Measurements from ENCODE around the gene SPOCK3.
"Not testable (repeated sequence)": the region's sequence is repeated elsewhere in the genome, so short reads cannot be mapped to it uniquely, and the experiment has no call there.

Gene SPOCK3

DNA sequence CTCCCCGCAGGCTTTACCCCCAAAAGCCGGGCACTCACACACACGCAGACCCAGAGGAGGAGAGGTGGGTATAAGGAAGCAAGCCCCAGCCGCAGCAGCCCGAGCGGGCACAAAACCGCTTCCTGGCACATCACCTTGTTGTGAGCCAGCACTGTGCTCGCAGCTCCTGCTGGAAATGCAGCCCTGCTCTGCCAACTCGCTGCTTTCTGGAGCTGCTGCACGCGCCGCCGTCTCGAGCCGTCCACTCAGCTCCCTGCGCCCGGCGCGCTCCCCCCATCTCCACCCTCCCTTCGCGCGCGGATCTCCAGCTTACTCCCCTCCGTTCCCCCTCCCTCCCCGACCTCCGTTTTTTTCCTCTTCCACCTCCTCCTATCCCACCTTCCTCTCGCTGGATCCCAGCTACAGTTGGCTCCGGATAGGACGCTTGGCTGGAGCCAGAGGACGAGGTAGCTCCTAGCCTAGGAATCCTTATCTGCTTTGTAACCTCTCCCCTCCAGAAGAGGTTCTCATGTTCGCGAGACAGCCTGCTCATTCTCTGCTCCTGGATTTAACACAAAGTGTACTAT is at the start of gene SPOCK3:
Gene SPOCK3 (minus strand): TSS at position 179 of the 566 bp plus-strand sequence.
- no peak for DNase-seq (ENCODE audit: low read depth in 3 of 3)

DNA sequence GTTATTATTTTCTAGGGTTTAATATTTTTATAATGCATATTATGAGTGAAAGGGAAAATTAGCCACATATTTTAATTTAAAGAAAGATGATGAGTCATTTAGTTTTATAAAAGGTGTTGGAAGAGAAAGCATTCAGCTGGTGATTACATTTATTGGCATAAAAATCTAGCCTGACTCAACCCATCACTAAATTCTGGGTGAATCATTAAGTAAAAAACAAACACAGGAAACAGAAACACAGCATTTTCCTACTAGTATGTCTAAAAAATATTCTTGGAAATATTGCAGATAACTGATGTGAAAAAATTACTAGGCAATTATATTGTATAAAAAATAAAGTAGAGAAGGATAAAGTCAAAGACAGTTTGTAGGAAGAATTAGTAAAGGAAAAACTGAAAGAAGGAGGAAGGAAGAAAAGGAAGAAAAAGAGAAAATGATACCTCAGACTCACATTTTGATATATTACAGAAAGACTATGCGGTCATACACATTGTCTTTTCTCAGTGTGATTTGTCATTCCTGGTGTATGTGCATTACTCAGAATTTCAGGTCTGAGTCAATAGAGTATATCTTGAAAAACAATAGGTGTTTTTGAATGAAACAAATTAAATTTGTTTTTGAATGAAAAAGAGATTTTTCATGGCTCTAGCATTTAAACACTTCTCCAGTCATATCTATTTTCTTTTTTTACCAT is 48.0 kb upstream of the SPOCK3 start:
- no peak for DNase-seq (ENCODE audit: low read depth in 3 of 3)

DNA sequence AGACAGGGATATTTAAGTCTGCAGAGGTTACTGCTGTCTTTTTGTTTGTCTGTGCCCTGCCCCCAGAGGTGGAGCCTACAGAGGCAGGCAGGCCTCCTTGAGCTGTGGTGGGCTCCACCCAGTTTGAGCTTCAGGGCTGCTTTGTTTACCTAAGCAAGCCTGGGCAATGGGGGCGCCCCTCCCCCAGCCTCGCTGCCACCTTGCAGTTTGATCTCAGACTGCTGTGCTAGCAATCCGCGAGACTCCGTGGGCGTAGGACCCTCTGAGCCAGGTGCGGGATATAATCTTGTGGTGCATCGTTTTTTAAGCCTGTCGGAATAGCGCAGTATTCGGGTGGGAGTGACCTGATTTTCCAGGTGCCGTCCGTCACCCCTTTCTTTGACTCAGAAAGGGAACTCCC is 47.3 kb upstream of the SPOCK3 start:
- DNase-seq (ENCODE audit: low read depth in 3 of 3), result not testable (repeated sequence)

DNA sequence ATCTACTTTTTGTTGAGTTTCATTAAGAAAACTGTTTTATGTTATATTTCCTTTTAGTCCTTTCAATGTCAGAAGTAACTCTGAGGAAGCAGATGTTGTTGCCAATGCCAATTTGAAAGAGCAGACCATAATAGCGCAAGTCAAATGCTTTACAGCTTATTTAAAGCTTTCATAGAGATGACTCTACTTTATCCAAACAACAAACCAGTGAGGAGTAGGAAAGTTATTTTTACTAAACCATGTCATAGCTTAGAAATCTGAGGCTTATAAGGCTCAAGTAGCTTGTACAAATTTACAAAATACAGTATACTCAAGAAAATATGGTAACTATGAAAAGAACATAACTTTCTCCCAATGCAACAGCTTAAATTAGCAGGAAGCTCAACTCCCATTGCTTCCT is 40.1 kb upstream of the SPOCK3 start:
- DNase-seq (ENCODE audit: low read depth in 3 of 3), result no peak

DNA sequence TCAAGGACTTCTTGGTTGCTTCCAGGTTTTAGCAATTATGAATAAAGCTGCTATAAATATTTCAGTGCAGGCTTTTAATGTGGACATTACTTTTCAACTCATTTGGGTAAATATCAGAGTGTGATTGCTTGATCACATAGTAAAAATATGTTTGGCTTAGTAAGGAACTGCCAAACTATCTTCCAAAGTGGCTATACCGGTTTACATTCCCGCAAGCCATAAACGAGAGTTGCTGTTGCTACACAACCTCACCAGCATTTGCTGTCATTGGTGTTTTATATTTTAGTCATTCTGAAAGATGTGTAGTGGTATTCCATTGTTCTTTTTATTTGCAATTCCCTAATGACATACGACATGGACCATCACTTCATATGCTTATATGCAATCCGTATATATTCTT is 30.9 kb upstream of the SPOCK3 start:
- DNase-seq (ENCODE audit: low read depth in 3 of 3), result no peak

DNA sequence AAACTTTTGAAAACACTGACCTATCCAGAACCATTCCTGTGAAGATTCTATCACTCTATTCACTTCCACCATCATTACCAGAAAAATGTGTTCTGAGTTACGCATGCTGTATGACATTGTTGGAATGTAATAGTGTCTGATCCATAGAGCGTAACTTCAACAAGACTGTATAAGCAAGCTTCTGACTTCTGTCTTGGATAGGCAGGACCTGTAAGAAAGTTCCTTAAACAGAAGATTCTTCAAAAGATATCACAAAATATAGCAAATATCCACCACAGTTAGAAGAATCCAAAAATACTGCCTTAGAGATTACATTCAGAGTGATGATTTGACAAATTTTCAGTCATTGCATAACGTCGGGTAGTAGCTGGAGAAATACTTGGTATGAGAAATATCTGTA is 14.0 kb upstream of the SPOCK3 start:
- no peak for DNase-seq (ENCODE audit: low read depth in 3 of 3)

DNA sequence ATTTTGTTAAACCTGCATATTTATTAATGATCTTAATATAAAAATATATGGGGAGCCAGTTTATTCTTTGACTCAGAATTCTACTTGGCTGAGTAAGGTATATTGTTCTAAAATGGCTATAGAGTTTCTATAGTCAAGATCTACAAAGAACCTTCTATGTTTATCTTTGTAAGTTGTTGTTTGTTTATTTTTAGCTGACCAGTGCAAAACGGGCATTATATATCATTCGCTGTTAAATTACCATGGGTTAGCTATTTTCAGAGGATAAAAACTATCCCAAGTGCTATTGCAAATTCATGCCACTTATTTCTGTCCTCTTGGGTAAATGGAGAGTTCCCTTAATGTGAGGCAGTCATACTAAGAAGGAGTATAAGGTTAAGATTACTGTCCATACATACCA is 5.3 kb upstream of the SPOCK3 start:
- no peak for DNase-seq (ENCODE audit: low read depth in 3 of 3)

DNA sequence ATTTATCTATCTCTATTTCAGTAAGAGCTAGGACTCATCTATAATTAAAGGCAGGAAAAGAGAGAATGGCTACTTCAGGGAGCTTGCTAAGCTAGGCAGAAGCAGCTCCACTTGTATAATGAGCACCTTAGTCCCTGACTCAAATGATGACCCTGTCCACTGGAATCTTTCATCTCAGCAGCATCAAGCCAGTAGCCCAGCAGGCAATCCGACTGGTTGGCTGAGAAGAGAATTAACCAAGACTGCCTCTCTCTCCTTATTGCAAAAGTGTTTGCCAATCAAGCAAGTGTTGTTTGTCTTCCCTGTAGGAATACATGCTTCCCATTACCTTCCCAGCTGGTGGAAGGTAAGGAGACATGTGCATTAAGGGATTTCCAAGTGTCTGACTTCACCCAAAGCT is 3.9 kb upstream of the SPOCK3 start:
- no peak for DNase-seq (ENCODE audit: low read depth in 3 of 3)

DNA sequence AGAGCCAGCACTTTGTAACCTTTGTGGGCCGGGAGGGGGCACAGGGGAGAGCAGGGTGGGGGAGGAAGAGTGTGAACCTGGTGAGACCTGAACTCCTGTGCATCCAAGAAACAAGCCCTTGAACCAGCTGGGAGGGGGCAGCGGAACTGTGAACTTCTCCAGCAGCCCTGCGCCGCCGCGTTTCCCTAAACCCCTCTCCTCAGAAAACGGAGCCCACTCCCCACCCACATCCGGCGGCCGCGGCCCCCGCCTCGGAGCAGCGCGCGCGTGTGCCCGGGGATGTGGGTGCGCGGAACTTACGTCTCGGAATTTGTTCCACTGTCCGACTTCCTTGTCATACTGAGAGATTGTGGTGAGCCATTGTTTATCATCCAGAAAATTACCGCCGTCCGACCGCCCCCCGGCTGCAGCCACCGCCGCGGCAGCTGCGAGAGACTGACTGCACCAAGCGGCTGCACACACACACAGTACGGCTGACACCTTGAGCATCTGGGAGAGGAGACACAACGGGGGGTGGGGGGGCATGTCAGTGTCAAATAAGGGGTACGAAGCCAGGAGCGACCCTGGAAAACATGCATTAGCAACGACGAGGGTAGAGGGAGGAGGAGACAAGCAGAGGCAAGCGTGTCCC is 494 bp downstream of the SPOCK3 start:
- no peak for DNase-seq (ENCODE audit: low read depth in 3 of 3)

DNA sequence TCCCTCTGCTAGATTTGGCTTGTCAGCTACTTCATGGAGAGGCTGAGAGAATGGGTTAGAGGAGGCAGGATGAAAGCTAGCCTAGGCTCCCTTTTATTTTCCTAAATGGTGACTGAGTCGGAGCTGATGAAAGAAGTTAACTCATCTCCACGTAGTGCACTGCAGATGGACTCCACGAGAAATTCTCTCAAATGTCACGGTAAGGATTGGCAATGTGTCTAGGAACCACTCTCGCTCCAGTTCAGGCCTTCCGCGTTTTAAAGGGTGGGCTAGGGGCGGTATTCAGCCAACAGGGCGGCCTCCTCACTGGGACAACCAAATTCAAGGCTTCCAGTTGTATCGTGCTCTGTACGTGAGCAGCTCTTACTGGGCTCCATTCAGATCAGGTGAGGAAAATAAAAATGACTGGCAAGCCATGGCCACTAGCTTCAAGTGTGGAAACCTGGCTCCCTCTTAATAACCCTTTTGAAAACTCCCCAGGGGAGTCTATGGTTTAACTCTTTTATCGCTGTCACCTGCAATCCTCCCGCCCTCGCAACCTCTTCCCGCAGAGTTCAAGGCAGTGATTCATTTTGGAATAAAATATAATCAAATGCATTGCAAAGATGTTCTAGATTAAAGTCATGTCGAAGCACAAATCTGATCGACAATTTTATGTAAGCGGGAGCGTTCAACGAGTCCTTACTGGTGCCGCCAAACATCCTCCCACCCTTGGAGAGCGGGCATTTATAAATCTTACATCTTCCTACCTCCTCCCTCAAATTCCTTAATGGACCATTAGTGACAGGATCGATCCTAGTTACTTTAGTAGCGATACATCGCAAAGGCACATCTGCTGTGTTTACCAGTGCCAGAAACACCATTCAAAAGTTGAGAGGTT is 1.2 kb downstream of the SPOCK3 start:
- DNase-seq (ENCODE audit: low read depth in 3 of 3), result no peak

DNA sequence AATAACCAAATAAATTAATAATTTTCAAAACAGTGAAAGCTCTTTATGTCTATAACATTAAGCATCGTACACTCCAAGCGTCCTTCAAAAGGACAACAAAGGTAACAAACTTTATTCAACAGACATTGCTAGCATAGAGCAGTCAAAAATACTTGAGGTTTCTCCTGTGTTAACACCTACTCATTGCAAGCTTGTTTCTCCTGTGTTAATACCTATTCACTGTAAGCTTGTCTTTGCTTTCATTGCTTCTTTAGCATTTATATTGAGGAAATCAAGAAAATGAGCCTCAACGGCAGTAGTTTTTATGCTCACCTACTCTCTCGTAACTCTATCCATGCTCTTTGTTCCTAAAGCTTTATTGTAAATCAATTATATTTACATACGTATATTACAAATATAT is 3.5 kb downstream of the SPOCK3 start:
- DNase-seq (ENCODE audit: low read depth in 3 of 3), result no peak

DNA sequence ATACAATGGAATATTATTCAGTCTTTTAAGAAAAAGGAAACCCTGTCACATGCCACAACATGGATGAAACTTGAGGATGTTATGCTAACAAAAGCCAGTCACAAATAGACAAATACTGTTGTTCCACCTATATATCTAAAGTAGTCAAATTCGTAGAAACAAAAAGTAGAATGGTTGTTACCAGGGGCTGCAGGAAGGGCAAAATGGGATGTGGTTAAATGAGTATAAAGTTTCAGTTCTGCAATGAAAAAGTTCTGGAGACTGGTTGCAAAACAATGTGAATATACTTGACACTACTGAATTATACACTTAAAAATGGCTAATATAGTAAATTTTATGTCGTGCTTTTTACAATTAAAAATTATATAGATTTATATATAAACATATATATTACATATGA is 12.2 kb downstream of the SPOCK3 start:
- DNase-seq (ENCODE audit: low read depth in 3 of 3), result no peak

DNA sequence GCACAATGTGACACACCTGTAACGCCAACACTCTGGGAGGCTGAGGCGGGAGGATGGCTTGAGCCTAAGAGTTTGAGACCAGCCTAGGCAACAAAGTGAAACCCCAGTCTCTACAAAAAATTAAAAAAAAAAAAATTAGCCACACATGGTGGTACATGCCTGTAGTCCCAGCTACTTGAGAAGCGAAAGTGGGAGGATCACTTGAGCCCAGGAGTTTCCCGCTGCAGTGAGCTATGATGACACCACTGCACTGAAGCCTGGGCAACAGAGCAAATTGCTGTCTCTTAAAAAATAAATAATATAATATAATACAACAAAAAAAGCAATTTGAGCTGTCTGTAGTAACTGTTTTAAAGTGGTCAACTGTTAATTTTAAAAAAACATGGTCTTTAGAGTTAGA is 13.2 kb downstream of the SPOCK3 start:
- DNase-seq (ENCODE audit: low read depth in 3 of 3), result no peak

DNA sequence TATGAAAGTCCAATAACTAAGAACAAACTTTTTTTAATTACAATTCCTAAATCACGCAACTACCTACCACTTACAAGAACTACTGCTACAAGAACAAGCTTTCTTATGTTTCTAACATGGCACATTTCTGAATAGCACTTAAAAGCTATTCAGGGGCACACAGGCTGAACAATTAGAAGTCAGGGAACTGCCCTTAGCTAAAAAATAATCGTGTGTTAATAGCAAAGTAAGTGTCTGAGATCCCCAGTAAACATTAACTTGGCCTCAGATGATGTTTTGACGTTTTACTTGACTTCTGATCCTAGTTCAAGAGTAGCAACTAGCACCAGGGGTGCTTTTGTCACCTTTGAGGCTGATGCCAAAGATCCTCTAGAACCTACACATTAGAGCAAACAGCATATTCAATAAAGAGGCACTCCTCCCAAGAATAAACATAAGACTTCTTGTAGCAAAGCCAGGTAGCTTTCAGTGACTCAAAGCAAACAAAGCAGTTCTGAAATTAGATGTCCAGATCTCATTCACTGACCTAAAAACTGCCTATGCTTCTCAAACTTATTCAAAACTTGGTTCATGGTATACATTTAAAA is 16.2 kb downstream of the SPOCK3 start:
- DNase-seq (ENCODE audit: low read depth in 3 of 3), result no peak

DNA sequence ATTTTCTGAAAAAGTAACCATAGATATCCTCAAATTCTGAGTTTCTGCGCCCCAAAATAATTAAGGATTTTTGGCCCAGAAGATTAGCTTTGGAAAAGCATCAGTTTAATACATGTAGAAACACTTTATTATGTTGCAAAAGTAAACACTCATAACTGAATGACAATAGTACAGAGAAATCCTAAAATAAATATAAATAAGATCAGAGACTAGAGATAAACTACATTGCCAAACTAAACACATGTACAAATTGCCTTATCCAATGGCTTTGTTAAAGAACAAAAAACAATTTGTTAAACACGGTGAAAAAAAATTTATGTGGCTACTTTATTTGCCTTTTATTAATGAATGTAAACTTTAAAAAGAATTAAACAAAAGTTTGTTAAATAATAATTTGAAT is 17.5 kb downstream of the SPOCK3 start:
- DNase-seq (ENCODE audit: low read depth in 3 of 3), result no peak

DNA sequence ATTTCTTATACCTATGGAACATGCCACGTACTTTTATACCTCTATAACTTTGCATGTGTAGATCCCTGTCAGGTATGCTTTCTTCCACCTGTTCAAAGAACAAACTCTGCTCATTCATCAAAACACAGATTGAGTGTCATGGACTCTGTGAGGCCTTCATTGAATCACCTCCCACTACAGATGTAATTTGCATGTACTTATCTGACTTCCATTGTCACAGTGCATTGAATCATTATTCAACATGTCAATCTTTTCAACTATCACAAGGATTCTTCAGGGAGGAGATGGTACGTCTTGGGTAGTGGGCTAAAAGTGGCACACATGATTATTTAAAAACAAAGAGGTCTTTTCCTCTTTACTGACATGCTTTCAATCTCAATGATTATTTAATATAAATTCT is 24.1 kb downstream of the SPOCK3 start:
- DNase-seq (ENCODE audit: low read depth in 3 of 3), result no peak

DNA sequence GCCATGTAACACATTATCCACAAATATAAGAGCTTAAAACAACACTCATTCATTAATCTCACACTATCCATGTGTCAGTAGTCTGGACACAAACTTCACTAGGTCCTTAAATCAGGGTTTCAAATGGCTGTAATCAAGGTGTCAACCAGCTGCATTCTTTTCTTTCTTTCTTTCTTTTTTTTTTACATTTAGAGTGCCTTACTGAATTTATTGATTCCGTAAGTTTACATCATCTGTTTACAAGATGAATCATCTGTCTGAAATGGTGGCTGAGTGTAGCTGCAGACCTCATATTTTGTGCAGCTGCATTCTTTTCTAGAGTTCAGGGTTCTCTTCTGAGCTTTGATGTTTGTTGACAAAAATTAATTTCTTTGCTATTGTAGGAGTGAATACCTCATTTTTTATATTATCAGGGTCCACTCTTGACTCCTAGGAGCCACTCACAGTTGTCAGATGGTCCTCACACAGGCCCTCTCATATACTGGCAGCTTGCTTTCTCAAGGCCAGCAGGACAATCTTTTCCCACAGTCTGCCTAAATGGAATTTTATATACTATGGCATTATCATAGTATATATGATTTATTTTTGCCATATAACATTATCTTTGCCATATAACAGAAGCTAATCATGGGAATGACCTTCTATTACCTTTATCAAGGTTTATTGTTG is 37.8 kb downstream of the SPOCK3 start:
- DNase-seq (ENCODE audit: low read depth in 3 of 3), result no peak

DNA sequence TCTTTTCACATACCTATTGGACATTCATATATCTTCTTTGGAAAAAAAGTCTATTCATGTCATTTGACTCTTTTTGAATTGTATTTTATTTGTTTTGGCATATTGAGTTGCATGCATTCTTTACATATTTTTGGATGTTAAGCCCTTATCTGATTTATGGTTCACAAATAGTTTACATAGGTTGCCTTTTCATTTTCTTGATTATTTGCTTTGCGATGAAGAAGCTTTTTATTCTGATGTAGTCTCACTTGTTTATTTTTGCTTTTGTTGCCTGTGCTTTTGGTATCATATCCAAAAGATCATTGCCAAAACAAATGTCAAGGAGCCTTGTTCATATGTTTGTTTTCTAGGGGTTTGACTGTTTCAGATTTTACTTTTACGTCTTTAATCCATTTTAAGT is 43.9 kb downstream of the SPOCK3 start:
- no peak for DNase-seq (ENCODE audit: low read depth in 3 of 3)

DNA sequence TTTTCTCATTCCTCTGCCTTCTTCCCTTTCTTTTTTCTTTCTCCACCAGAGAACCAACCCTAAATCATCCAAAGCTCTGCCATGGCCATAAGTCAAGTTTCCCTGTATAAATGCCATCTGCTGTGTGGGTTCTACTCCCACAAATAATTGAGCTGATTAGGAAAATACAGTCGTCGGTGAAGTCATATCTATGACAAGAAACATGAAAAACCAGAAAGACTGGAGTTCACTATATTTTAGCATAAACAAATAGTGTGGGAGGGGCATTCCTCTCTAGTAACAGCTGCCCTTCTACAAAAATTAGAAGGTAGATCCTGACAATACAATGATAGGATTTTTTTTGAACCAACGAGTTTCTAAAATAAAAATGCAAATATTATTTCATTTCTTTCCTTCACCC is 48.8 kb downstream of the SPOCK3 start:
- no peak for DNase-seq (ENCODE audit: low read depth in 3 of 3)

DNA sequence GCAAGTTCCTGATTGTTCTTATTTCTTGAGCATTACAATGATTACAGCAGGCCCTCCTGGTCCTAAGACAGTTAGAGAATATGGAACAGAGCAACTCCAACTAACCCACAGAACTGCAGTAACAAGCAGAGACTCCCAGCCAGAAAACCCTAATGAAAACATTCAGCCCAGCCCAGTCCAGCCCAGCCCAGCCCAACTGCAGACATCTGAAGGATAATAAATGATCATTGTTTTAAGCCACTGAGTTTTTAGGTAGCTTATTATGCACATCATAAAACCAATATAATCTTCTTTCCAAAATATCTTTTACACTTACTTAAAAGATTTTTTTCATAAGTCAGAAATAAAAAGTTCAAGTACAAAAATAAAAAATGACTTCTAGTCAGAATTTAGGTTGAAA is 51.3 kb downstream of the SPOCK3 start:
- DNase-seq (ENCODE audit: low read depth in 3 of 3), result no peak

DNA sequence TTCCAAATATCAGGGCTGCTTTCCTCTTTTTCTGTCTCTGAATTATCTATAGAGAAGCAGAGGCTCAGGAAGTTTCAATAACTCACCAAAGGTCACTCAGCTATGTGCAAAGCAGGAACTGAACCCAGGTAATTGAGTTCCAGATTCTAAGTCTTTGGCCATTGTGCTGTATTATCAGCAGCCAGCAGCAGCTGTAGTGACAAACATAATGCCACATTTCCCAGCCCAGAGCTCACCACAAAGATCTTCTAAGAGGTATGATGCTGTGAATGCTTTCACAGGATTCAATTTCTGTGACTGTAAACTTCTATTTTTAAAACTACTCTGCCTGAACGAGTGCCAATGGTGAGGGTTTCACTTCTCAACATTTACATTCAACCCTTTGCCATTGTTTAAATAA is 56.4 kb downstream of the SPOCK3 start:
- DNase-seq (ENCODE audit: low read depth in 3 of 3), result no peak

Data from stimulated activated CD4-positive, alpha-beta T cell treated with anti-CD3 and anti-CD28 coated beads, TNF-alpha, amount 100 ng/mL, for 48 hours (primary cell).